Ovary (tissue), 9 donors: Measurements from ENCODE around the gene LRRC10. TPM values are rescaled to one million over a fixed set of nuclear protein-coding genes. Genes with fewer than 3 reads are reported as not detected.

Experiments used
- DNase-seq, 5 donors: peaks; one replicate each; pipeline ENCODE4 v3.0.0-alpha.2; 2019 to 2020
- H3K27ac ChIP-seq, 2 donors: fragments of 200-600 bp; one replicate each; pipeline versions ENCODE4 v1.5.1 to v1.8.0; 2019 to 2022
- H3K27me3 ChIP-seq: fragments of 200-600 bp; one replicate; pipeline ENCODE4 v1.8.0; 2022
- H3K36me3 ChIP-seq: fragments of 200-600 bp; sonication (generic); one replicate; pipeline ENCODE4 v1.5.1; 2019
- H3K4me1 ChIP-seq: one replicate; pipeline ENCODE4 v1.8.1; 2013; ENCODE audit warnings: mild to moderate bottlenecking, moderate library complexity; ENCODE audit not compliant: insufficient read depth
- H3K4me3 ChIP-seq: fragments of 200-600 bp; sonication (generic); one replicate; pipeline ENCODE4 v1.5.1; 2017
- H3K9me3 ChIP-seq, 2 donors: fragments of 200-600 bp in 1 of 2; sonication (generic) in 1 of 2; one replicate each; pipeline versions ENCODE4 v1.5.1 to v1.8.1; 2013 to 2019; ENCODE audit warnings: mild to moderate bottlenecking in 1 of 2, moderate library complexity in 1 of 2
- CTCF ChIP-seq, 3 donors: fragments of 450-650 bp in 2 of 3; fragments of 200-600 bp in 1 of 3; IDR thresholded peaks; one replicate each; pipeline versions ENCODE4 v1.5.1 to v1.8.0; 2016 to 2022; ENCODE audit warnings: antibody characterized with exemption in 3 of 3, mild to moderate bottlenecking in 1 of 3
- EP300 ChIP-seq: sonication (generic); formaldehyde crosslinking; IDR thresholded peaks from one replicate; pipeline ENCODE4 v1.6.1; 2017; ENCODE audit warnings: antibody characterized with exemption
- POLR2A ChIP-seq: fragments of 450-650 bp; IDR thresholded peaks from one replicate; pipeline ENCODE4 v1.6.1; 2017; ENCODE audit warnings: antibody characterized with exemption, mild to moderate bottlenecking, moderate library complexity
- WGBS, 3 donors: extraction: QIAGEN DNeasy Blood & Tissue Kit in 1 of 3; methylation state at CpG; one replicate each; pipeline versions ENCODE4 v1.1.5 to v1.1.7; 2013 to 2017; 5-methylcytosine and 5-hydroxymethylcytosine counted together
- intact Hi-C, 4 donors: fragments of 100-400 bp; cut with DNase I; formaldehyde crosslinking; loops; one replicate each; pipeline versions ENCODE4 v1.11.0 to v1.15.1; 2022 to 2023
- polyA plus RNA-seq, 2 donors: library from polyadenylated mRNA; stranded (reverse); fragments of 200-250 nt in 1 of 2; fragments of 350-450 nt in 1 of 2; fragmentation: Illumina TruSeq in 1 of 2; extraction: RNeasy Lipid Tissue Mini Kit (QIAGEN cat#74804) in 1 of 2; gene quantifications; one replicate each; pipeline ENCODE4 v1.2.3, GENCODE V29; 2013 to 2014
- total RNA-seq, 7 donors: library from RNA; depleted of rRNA in 2 of 7; stranded (reverse); fragments of >200 nt in 2 of 7; fragmentation: NEBNext Ultra II Directional in 3 of 7; extraction: Animal tissue kit (Norgen Biotek cat#: 25700) in 3 of 7; gene quantifications; one replicate each; pipeline versions ENCODE4 v1.1.0 to v1.2.4, GENCODE V29; 2016 to 2023
- donor health status: DM: no; HTN: no; CAD: no; lungs with moderate emphysema.
- donor health status: DM: no; HTN: no; CAD: no.
- donor health status: Bipolar disorder and iron deficiency.
- donor health status: DM: yes; HTN: yes; CAD: no.
- donor health status: DM: no; HTN: no; CAD: no.
- donor health status: DM: yes; HTN: yes; CAD: no.

Gene LRRC10
- total and polyA plus RNA-seq, 9 donors, result not detected

GRCh38 chr12:69630191-69630590, 19.5 kb upstream of the LRRC10 start:
- H3K36me3 ChIP-seq, result no peaks in the 10 kb centered on the region
- H3K4me1 ChIP-seq, result no peaks in the 10 kb centered on the region
- no peaks in the 10 kb centered on the region for H3K9me3 ChIP-seq
- DNase-seq, result no peak
- 81 to 91% (median 82%) methylated on average over 6 of the region's 6 CpGs for WGBS, 3 donors
- H3K27me3 ChIP-seq, result no peaks in the 10 kb centered on the region
- H3K4me3 ChIP-seq, result no peak overlapping the region
- intact Hi-C loops, result no loop called here
- no peak for TF ChIP-seq CTCF (IDR thresholded peaks at IDR 0.05)
- TF ChIP-seq POLR2A, result no peak
- no peak for TF ChIP-seq EP300
- no peak overlapping the region for H3K27ac ChIP-seq

- no peak for DNase-seq
- 70 to 93% (median 88%) methylated on average over 8 of the region's 8 CpGs for WGBS, 3 donors
- H3K4me1 ChIP-seq, result no peaks in the 10 kb centered on the region
- H3K27ac ChIP-seq, result no peak overlapping the region
- no peak overlapping the region for H3K4me3 ChIP-seq
- no peaks in the 10 kb centered on the region for H3K36me3 ChIP-seq
- no peaks in the 10 kb centered on the region for H3K9me3 ChIP-seq
- no peaks in the 10 kb centered on the region for H3K27me3 ChIP-seq
- TF ChIP-seq CTCF (IDR thresholded peaks at IDR 0.05) (no peak), EP300 (no peak)
- intact Hi-C loops, result no loop called here
Observed at GRCh38 chr12:69627501-69627900, 16.8 kb upstream of the LRRC10 start.

DNA sequence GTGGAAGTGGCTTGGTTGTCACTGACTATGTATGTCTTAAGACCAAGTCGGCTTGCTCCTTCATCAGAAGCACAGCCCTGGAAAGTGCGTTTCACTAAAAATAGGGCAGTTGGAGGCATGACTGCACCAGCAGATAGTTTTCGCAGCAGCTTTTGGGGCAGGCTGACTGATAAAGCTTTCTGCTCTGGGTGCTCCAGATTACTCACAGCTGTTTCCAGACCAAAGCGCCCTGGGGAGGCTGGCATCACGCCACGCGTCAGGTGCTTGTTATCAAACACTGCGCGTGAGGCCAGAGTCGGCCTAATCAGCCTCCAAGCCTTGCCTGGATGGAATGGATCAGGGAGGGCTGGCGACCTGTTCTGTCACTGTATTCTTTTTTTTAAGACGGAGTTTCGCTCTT, 13.3 kb upstream of the LRRC10 start:
- H3K27ac ChIP-seq, result no peak overlapping the region
- WGBS, 3 donors, result 25 to 65% (median 34%) methylated on average over 13 of the region's 13 CpGs
- no peak overlapping the region for H3K4me3 ChIP-seq
- no peaks in the 10 kb centered on the region for H3K27me3 ChIP-seq
- DNase-seq, result peak in 3 of 5 donors; percentile 26 to 67 (median 45)
- H3K4me1 ChIP-seq, result no peaks in the 10 kb centered on the region
- no peaks in the 10 kb centered on the region for H3K36me3 ChIP-seq
- intact Hi-C loops, result no loop called here
- TF ChIP-seq POLR2A, result no peak
- no peak for TF ChIP-seq EP300
- TF ChIP-seq CTCF (IDR thresholded peaks at IDR 0.05), result no peak
- H3K9me3 ChIP-seq, result no peaks in the 10 kb centered on the region

DNA sequence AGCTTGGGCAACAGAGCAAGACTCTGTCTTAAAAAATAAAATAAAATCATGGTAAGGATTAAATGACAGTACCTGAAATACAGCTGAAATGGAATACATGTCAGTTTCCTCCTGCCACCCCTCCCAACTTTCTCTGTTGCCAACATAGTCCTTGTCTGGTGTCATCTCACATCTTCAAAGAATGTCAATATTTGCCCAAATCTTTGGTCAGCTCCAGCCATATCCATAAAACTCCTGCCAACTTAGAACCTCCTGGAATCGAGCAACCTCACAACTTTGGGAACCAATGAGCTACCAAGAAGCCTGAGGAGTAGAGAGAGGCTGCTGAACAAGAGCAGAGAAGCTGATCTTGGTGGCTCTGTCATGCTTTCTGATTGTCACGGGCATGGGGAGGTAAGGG, 10.8 kb upstream of the LRRC10 start:
- Histone ChIP-seq H3K9me3 (no peaks in the 10 kb centered on the region), H3K27ac (no peak overlapping the region), H3K4me3 (no peak overlapping the region), H3K36me3 (no peaks in the 10 kb centered on the region), H3K27me3 (no peaks in the 10 kb centered on the region), H3K4me1 (no peaks in the 10 kb centered on the region)
- intact Hi-C loops, result no loop called here
- WGBS, 3 donors, result 80 to 91% (median 85%) methylated on average over 2 of the region's 2 CpGs
- DNase-seq, result no peak
- TF ChIP-seq CTCF (IDR thresholded peaks at IDR 0.05), result no peak
- TF ChIP-seq EP300, result no peak
- TF ChIP-seq POLR2A, result no peak

DNA sequence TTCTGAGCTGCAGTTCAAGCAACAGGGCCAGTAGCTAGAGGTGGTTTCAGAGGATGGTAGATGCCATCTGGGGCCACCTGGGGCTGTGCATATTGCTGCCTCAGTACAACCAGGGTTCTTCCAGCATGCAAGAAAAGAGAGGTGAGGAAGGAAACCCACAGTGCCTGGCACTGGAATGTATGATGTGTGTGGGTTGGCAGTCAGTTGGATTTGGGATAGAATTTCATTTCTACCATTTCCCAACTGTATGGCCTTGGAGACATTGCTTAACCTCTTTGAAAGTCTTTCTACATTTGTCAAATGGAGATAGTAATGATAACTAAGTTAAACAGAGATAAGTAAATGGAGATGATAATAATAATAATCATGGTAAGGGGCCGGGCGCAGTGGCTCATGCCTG, 10.2 kb upstream of the LRRC10 start:
- Histone ChIP-seq H3K4me3 (no peak overlapping the region), H3K36me3 (no peaks in the 10 kb centered on the region), H3K27me3 (no peaks in the 10 kb centered on the region), H3K4me1 (no peaks in the 10 kb centered on the region), H3K27ac (no peak overlapping the region), H3K9me3 (no peaks in the 10 kb centered on the region)
- intact Hi-C loops, result no loop called here
- 84 to 93% (median 92%) methylated on average over 2 of the region's 2 CpGs for WGBS, 3 donors
- no peak for DNase-seq
- TF ChIP-seq CTCF (IDR thresholded peaks at IDR 0.05) (no peak), POLR2A (no peak), EP300 (no peak)
